Thoracic aorta (tissue), 2 donors: ENCODE results near the gene CDADC1. TPM values are rescaled to one million over a fixed set of nuclear protein-coding genes. Genes with fewer than 3 reads are reported as not detected.

Experiments
- ATAC-seq: fragments of 150-250 bp; one replicate; pipeline ENCODE4 v1.8.0; 2017; ENCODE audit warnings: low read depth; ENCODE audit not compliant: insufficient number of reproducible peaks, low FRiP score
- DNase-seq: peaks from one replicate; pipeline ENCODE4 v3.0.0-alpha.2; 2020; ENCODE audit warnings: low spot score
- H3K27ac ChIP-seq, 2 donors: fragments of 200-600 bp; sonication (generic); 1 replicate in 1 of 2; 2 replicates in 1 of 2; pipeline ENCODE4 v1.5.1; 2016; ENCODE audit warnings: mild to moderate bottlenecking in 2 of 2, moderate library complexity in 2 of 2
- H3K27me3 ChIP-seq: fragments of 200-600 bp; sonication (generic); replicated peaks from 2 replicates; pipeline ENCODE4 v1.6.0; 2016; ENCODE audit warnings: mild to moderate bottlenecking; ENCODE audit not compliant: insufficient read depth
- H3K36me3 ChIP-seq: fragments of 200-600 bp; sonication (generic); one replicate; pipeline ENCODE4 v1.5.1; 2016
- H3K4me1 ChIP-seq, 2 donors: fragments of 200-600 bp; sonication (generic); 1 replicate in 1 of 2; 2 replicates in 1 of 2; pipeline versions ENCODE4 v1.5.1 to v1.6.0; 2016; ENCODE audit warnings: low read depth in 2 of 2, mild to moderate bottlenecking in 1 of 2; ENCODE audit not compliant: control insufficient read depth in 1 of 2
- H3K4me3 ChIP-seq: fragments of 200-600 bp; sonication (generic); 2 replicates; pipeline ENCODE4 v1.5.1; 2016; ENCODE audit warnings: mild to moderate bottlenecking
- H3K9me3 ChIP-seq: fragments of 200-600 bp; sonication (generic); 2 replicates; pipeline ENCODE4 v1.5.1; 2016
- CTCF ChIP-seq: fragments of 200-600 bp; sonication (generic); IDR thresholded peaks from one replicate; pipeline ENCODE4 v1.5.1; 2019; ENCODE audit warnings: antibody characterized with exemption
- total RNA-seq, 2 donors: library from RNA; depleted of rRNA; stranded (reverse); fragments of >200 nt; gene quantifications; one replicate each; pipeline versions ENCODE4 v1.1.0 to v1.2.3, GENCODE V29; 2016

CDADC1 gene
- total RNA-seq, 2 donors from 2014 or later: 12.8 to 18.5 TPM

- no peaks in the 10 kb centered on the region for H3K27me3 ChIP-seq
- ATAC-seq (no peak), DNase-seq (no peak)
- no peak for TF ChIP-seq CTCF
- H3K4me3 ChIP-seq: no peak overlapping the region
- peaks cover 26% of the 10 kb centered on the region for H3K36me3 ChIP-seq
- H3K9me3 ChIP-seq: no peaks in the 10 kb centered on the region
- H3K27ac ChIP-seq: no peak overlapping the region
- H3K4me1 ChIP-seq: no peaks in the 10 kb centered on the region
Observed at GRCh38 chr13:49259586-49259985, 11.9 kb downstream of the CDADC1 start.

GRCh38 chr13:49262634-49263033 lies 14.9 kb downstream of the CDADC1 start:
- H3K4me1 ChIP-seq: no peaks in the 10 kb centered on the region
- no peak for TF ChIP-seq CTCF
- no peak overlapping the region for H3K27ac ChIP-seq
- ATAC-seq (no peak), DNase-seq (no peak)
- no peaks in the 10 kb centered on the region for H3K9me3 ChIP-seq
- peaks cover 15% of the 10 kb centered on the region for H3K36me3 ChIP-seq
- no peak overlapping the region for H3K4me3 ChIP-seq
- H3K27me3 ChIP-seq: no peaks in the 10 kb centered on the region

GRCh38 chr13:49265822-49266221 lies 18.1 kb downstream of the CDADC1 start:
- Histone ChIP-seq H3K36me3 (peaks cover under 1% of the 10 kb centered on the region), H3K4me1 (no peaks in the 10 kb centered on the region), H3K9me3 (no peaks in the 10 kb centered on the region), H3K27ac (no peak overlapping the region), H3K27me3 (no peaks in the 10 kb centered on the region), H3K4me3 (no peak overlapping the region)
- TF ChIP-seq CTCF: no peak
- ATAC-seq (no peak), DNase-seq (no peak)

- H3K27ac ChIP-seq: no peak overlapping the region
- H3K9me3 ChIP-seq: no peaks in the 10 kb centered on the region
- H3K4me1 ChIP-seq: no peaks in the 10 kb centered on the region
- DNase-seq (no peak), ATAC-seq (no peak)
- no peaks in the 10 kb centered on the region for H3K36me3 ChIP-seq
- no peak for TF ChIP-seq CTCF
- no peaks in the 10 kb centered on the region for H3K27me3 ChIP-seq
- H3K4me3 ChIP-seq: no peak overlapping the region
Observed at GRCh38 chr13:49271264-49271663, 23.5 kb downstream of the CDADC1 start.

- H3K9me3 ChIP-seq: no peaks in the 10 kb centered on the region
- ATAC-seq: no peak
- no peak for TF ChIP-seq CTCF
- H3K36me3 ChIP-seq: no peaks in the 10 kb centered on the region
- DNase-seq: no peak
- H3K27ac ChIP-seq: no peak overlapping the region
- H3K4me1 ChIP-seq: no peaks in the 10 kb centered on the region
- H3K27me3 ChIP-seq: no peaks in the 10 kb centered on the region
- no peak overlapping the region for H3K4me3 ChIP-seq
Observed at GRCh38 chr13:49272296-49272695, 24.6 kb downstream of the CDADC1 start.
